SH-SY5Y (cell line): ENCODE measurements around the gene GAS7.

Source experiments
- GATA2 ChIP-seq: IDR thresholded peaks from 2 replicates; pipeline ENCODE4 v1.6.1; 2011; ENCODE audit warnings: mild to moderate bottlenecking, low read depth, low read length
- GATA3 ChIP-seq: IDR thresholded peaks from 2 replicates; pipeline ENCODE4 v1.6.1; 2011; ENCODE audit warnings: low read depth, mild to moderate bottlenecking, low read length, moderate library complexity

DNA sequence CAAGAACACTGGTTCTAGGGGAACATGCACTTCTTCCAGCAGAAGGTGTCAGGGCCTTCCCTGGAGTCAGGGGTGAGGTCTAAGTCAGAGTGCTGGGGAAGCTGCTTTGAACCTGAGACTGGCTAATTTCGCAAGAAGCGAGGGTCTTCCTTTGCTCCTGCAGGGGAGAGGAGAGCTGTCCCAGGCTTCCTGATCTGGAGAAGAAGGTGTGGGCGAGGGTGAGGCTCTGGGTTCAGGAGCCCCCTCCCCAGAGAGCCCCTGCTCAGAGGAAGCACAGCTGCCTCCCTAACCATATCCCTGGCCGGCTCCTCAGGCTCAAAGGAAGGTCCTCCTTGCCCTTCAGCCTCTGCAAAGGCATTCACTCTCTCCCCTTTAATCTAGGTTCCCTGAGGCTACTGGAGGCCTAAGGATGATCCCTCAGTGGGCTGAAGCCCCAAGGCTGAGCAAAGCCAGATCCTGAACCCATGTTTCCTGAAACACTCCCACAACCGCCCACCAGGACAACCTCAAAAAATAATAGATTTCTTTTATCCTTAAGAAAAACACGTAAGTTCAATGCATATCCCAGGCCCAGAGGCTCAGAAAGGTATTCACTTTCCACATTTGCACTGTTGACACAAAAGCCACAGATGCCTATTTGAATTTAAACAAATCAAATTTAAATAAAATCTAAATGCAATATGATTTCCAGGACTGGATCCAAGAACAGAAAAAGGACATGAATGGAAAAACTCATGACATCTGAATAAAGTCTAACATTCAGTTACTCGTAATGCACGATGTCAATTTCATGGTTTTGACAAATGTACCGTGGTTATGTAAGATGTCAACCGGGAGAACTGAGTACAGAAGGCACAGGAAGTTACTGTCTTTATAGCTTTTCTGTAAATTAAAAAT, 221.9 kb downstream of the GAS7 start:
- TF ChIP-seq GATA2 (no peak), GATA3 (no peak)
